HepG2 (cell line): ENCODE measurements around the gene ACE. TPM values are rescaled to one million over a fixed set of nuclear protein-coding genes. Genes with fewer than 3 reads are reported as not detected.

ENCODE experiments used
- ATF2 ChIP-seq: sonication (generic); formaldehyde crosslinking; IDR thresholded peaks from 2 replicates; pipeline ENCODE4 v1.4.0; 2020; ENCODE audit warnings: missing genetic modification reagents
- BRF2 ChIP-seq: sonication (generic); formaldehyde crosslinking; IDR thresholded peaks from 2 replicates; pipeline ENCODE4 v1.8.1; 2022; ENCODE audit warnings: mild to moderate bottlenecking, missing genetic modification reagents
- CBX5 ChIP-seq: sonication (generic); formaldehyde crosslinking; IDR thresholded peaks from 2 replicates; pipeline ENCODE4 v1.4.0; 2020; ENCODE audit warnings: missing genetic modification reagents, borderline replicate concordance
- CCAR2 ChIP-seq: fragments of 200-400 bp; formaldehyde crosslinking; optimal IDR thresholded peaks from 2 replicates; pipeline ENCODE3; 2018; ENCODE audit warnings: low read depth, mild to moderate bottlenecking, low read length, moderate library complexity
- ELF1 ChIP-seq: sonication (generic); formaldehyde crosslinking; IDR thresholded peaks from 2 replicates; pipeline ENCODE4 v1.4.0; 2020; ENCODE audit warnings: missing genetic modification reagents
- GLMP ChIP-seq: sonication (generic); formaldehyde crosslinking; IDR thresholded peaks from 2 replicates; pipeline ENCODE4 v1.9.0; 2021; ENCODE audit warnings: missing genetic modification reagents, mild to moderate bottlenecking, borderline replicate concordance
- HNRNPH1 ChIP-seq: fragments of 200-400 bp; formaldehyde crosslinking; optimal IDR thresholded peaks from 2 replicates; pipeline ENCODE3; 2017; ENCODE audit warnings: mild to moderate bottlenecking, low read depth, low read length
- MEF2D ChIP-seq: sonication (generic); formaldehyde crosslinking; IDR thresholded peaks from 2 replicates; pipeline ENCODE4 v1.5.1; 2020; ENCODE audit warnings: mild to moderate bottlenecking, missing genetic modification reagents
- NR2F2 ChIP-seq: IDR thresholded peaks from 2 replicates; pipeline ENCODE4 v1.6.1; 2012; ENCODE audit warnings: low read depth, inconsistent platforms, borderline replicate concordance
- PHB2 ChIP-seq: fragments of 450-650 bp; IDR thresholded peaks from 2 replicates; pipeline ENCODE4 v1.6.1; 2018; ENCODE audit not compliant: partially characterized antibody
- SMAD1 ChIP-seq: sonication (generic); formaldehyde crosslinking; IDR thresholded peaks from 2 replicates; pipeline ENCODE4 v1.4.0; 2020; ENCODE audit warnings: missing genetic modification reagents, low read depth, mild to moderate bottlenecking, borderline replicate concordance
- TEAD3 ChIP-seq: optimal IDR thresholded peaks from 2 replicates; pipeline ENCODE3; 2016; ENCODE audit warnings: borderline replicate concordance
- TFAP4 ChIP-seq: sonication (generic); IDR thresholded peaks from 2 replicates; pipeline ENCODE4 v1.6.1; 2016; ENCODE audit warnings: low read depth, borderline replicate concordance
- TGIF2 ChIP-seq: IDR thresholded peaks from 2 replicates; pipeline ENCODE4 v1.6.1; 2016; ENCODE audit warnings: control low read depth, missing compliant biosample characterization
- ZNF180 ChIP-seq: sonication (generic); formaldehyde crosslinking; IDR thresholded peaks from 2 replicates; pipeline ENCODE4 v1.4.0; 2020; ENCODE audit warnings: low read depth, missing genetic modification reagents, borderline replicate concordance
- ZNF670 ChIP-seq: sonication (generic); formaldehyde crosslinking; IDR thresholded peaks from 2 replicates; pipeline ENCODE4 v1.8.0; 2022; ENCODE audit warnings: mild to moderate bottlenecking, missing genetic modification reagents, borderline replicate concordance
- polyA plus RNA-seq, 8 experiments: library from polyadenylated mRNA; depleted of rRNA in 3 of 8; stranded (reverse) in 7 of 8; unstranded in 1 of 8; fragments of >200 nt; fragmentation: Illumina TruSeq in 4 of 8; extraction: Trizol in 4 of 8; gene quantifications; 2 replicates each; pipeline versions ENCODE4 v1.2.1 to v1.2.3, GENCODE V29; 2011 to 2016; ENCODE audit warnings: low read depth in 4 of 8, missing spikeins in 1 of 8, mixed read lengths in 1 of 8; ENCODE audit not compliant: insufficient read depth in 1 of 8
- total RNA-seq, 5 experiments: library from RNA; depleted of rRNA; stranded (reverse); fragments of >200 nt; fragmentation: Illumina TruSeq; extraction: Trizol; gene quantifications; 2 replicates each; pipeline ENCODE4 v1.2.3, GENCODE V29; 2016; ENCODE audit warnings: low read depth in 1 of 5
- TF ChIP-seq, protein P1 (sequence below): IDR thresholded peaks from 2 replicates; pipeline ENCODE4 v1.6.1; 2016; ENCODE audit warnings: low read depth, control low read depth
- TF ChIP-seq, protein P2 (sequence below): IDR thresholded peaks from 2 replicates; pipeline ENCODE4 v1.6.1; 2016; ENCODE audit warnings: missing compliant biosample characterization, missing genetic modification reagents, borderline replicate concordance
- TF ChIP-seq, protein P3 (sequence below): sonication (generic); formaldehyde crosslinking; IDR thresholded peaks from 2 replicates; pipeline ENCODE4 v1.5.1; 2020; ENCODE audit warnings: missing genetic modification reagents, mild to moderate bottlenecking, borderline replicate concordance

Gene ACE
- total and polyA plus RNA-seq, 2 of the 13 experiments (the other 11 are each of a cell fraction or from before 2014, with no cell fraction given): 0.08 to 0.13 TPM

DNA sequence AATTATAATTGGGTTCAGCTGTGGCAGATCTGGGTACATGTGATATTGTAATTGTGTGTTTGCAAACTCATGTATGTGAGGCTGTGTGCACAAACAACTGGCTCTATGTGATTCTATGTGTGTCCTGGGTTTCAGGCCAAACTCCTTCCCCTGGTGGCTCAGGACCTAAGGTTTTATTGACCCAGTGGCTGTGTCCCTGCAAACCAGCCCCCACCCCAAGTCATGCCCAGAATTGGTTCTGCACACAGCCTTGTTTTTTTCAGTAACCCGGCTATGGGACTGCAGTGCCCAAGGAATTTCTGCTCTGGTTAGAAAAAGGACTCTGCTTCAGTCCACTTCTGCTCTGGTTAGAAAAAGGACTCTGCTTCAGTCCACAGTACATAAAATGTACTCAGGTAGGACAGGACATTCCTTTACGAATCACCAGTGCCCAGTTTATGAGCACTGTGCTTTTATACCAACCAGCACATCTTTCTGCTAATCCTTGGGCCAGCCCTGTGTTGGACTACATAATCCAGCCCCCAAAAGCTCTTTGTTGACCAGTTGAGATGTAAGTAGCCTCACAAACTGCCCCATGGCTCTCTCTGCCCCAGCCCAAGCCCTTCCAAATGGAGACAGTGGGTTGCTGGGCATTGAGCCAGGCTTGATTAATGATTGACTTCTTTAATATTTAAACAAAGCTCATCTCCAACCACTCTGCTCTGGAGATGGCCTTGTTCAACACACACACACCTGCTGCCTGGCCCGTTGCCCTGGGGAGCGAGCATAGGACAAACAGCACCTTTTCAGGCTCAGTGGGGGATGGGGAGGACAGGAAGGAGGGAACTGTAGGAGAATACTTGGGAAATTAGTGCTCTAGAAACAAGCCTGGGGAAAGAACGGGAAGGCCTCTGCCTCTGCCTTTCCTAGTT, 43.4 kb downstream of the ACE start (continued):
- TF ChIP-seq, protein P1, sequence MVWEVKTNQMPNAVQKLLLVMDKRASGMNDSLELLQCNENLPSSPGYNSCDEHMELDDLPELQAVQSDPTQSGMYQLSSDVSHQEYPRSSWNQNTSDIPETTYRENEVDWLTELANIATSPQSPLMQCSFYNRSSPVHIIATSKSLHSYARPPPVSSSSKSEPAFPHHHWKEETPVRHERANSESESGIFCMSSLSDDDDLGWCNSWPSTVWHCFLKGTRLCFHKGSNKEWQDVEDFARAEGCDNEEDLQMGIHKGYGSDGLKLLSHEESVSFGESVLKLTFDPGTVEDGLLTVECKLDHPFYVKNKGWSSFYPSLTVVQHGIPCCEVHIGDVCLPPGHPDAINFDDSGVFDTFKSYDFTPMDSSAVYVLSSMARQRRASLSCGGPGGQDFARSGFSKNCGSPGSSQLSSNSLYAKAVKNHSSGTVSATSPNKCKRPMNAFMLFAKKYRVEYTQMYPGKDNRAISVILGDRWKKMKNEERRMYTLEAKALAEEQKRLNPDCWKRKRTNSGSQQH: peak; percentile 54; the same call in 1 of the 2 replicates
- TF ChIP-seq, protein P2, sequence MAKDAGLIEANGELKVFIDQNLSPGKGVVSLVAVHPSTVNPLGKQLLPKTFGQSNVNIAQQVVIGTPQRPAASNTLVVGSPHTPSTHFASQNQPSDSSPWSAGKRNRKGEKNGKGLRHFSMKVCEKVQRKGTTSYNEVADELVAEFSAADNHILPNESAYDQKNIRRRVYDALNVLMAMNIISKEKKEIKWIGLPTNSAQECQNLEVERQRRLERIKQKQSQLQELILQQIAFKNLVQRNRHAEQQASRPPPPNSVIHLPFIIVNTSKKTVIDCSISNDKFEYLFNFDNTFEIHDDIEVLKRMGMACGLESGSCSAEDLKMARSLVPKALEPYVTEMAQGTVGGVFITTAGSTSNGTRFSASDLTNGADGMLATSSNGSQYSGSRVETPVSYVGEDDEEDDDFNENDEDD: peak; percentile 51; the same call in 1 of the 2 replicates
- TF ChIP-seq CBX5 (CRISPR knock-in tag) (peak; percentile 70; the same call in 1 of the 2 replicates), GLMP (CRISPR knock-in tag) (no peak), TEAD3 (CRISPR knock-in tag) (peak; percentile 79), ELF1 (peak; percentile 56), TGIF2 (CRISPR knock-in tag) (peak; percentile 51; the same call in 1 of the 2 replicates), MEF2D (CRISPR knock-in tag) (peak; percentile 78; the same call in 1 of the 2 replicates), ATF2 (CRISPR knock-in tag) (0 out of 2 replicates have a peak, but pooled peaks have one; percentile 33), BRF2 (no peak), SMAD1 (CRISPR knock-in tag) (peak; percentile 96; the same call in 1 of the 2 replicates), ZNF670 (peak; percentile 86; the same call in 1 of the 2 replicates), PHB2 (no peak), ZNF180 (CRISPR knock-in tag) (no peak), TFAP4 (peak; percentile 51; the same call in 1 of the 2 replicates), NR2F2 (peak; percentile 46; the same call in 1 of the 2 replicates), HNRNPH1 (no peak), CCAR2 (no peak)
- TF ChIP-seq, protein P3, sequence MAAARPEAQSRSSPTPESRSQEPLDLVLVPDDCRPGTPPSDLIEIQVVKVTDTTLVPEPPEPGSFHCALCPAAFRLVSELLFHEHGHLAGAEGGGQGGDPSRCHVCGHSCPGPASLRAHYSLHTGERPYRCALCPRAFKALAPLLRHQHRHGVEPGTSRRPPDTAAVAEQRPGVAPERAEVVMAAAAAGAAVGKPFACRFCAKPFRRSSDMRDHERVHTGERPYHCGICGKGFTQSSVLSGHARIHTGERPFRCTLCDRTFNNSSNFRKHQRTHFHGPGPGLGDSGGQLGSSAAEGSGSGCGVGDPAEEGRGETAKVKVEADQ (CRISPR knock-in tag): no peak
